ENCODE measurements around the gene LAG3.

DNA sequence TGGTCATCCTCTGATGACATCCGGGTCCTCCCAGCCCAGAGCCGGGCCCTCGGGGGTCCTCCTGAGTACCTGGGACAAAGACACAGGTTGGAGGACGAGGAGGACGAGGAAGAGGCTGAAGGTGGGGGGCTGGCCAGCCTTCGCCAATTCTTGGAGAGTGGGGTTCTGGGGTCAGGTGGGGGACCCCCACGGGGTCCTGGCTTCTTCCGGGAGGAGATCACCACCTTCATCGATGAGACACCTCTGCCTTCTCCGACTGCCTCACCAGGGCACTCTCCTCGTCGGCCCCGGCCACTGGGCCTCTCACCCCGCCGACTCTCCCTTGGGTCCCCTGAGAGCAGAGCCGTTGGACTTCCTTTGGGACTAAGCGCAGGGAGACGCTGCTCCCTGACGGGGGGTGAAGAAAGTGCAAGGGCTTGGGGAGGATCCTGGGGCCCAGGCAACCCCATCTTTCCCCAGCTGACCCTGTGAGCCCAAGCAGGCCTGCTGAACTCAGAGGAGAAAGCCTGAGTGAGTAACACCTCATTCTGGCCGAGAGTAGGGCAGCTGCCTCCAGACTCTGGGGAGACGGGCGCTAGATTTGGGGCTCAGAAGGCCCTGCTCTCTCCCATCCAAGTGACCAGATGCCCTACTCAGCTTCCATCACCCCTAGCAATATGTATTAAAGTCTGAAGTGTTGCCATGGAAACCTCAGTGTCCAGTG, 54.6 kb downstream of the LAG3 start:
- TF ChIP-seq CTCF (IDR thresholded peaks at IDR 0.05) (no peak), POLR2A (IDR thresholded peaks at IDR 0.05) (no peak)

Measured in thyroid gland (tissue), 4 donors.